Epithelial cell of esophagus (primary cell): ENCODE data around the gene EFCAB9.

Source experiments
- DNase-seq: peaks from one replicate; pipeline ENCODE4 v3.0.0; 2010; ENCODE audit warnings: low read depth
- H3K4me3 ChIP-seq: 2 replicates; pipeline ENCODE4 v1.5.1; 2011; ENCODE audit warnings: mild to moderate bottlenecking, low read length, control low read depth
- TF ChIP-seq, protein P1 (sequence below): IDR thresholded peaks from 2 replicates; pipeline ENCODE4 v1.5.1; 2011; ENCODE audit warnings: low read depth, mild to moderate bottlenecking, low read length, control low read depth, inconsistent platforms; ENCODE audit not compliant: insufficient read depth; ENCODE audit errors: missing control alignments

The EFCAB9 gene

DNA sequence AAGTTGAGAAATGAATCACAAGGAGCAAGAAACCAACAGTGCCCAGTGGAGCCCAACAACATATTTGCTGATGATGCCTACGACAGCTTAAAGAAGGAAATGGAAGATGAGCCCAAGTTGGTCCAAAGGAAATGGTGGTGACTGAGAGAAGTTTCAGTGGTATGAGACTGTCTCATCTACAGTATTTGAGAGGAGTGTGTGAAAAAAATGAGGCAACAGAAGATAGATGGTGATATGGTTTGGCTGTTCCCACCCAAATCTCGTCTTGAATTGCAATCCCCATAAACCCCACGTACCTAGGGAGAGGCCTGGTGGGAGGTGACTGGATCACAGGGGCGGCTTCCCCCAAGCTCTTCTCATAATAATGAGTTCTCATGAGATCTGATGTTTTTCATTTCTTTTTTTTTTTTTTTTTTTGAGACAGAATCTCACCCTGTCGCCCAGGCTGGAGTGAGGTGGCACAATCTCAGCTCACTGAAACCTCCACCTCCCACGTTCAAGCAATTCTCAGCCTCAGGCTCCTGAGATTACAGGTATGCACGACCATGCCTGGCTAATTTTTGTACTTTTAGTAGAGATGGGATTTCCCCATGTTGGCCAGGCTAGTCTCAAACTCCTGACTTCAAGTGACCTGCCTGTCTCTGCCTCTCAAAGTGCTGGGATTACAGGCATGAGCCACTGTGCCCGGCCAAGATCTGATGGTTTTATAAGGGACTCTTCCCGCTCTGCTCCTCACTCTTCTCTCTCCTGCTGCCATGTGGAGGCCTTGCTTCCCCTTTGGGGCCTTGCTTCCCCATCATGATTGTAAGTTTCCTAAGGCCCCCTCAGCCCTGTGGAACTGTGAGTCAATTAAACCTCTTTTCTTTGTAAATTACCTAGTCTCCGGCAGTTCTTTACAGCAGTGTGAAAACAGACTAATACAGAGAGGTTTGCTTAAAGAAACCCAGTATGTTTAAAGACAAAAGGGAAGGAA lies 30.2 kb downstream of the EFCAB9 start:
- no peak for DNase-seq
- TF ChIP-seq, protein P1, sequence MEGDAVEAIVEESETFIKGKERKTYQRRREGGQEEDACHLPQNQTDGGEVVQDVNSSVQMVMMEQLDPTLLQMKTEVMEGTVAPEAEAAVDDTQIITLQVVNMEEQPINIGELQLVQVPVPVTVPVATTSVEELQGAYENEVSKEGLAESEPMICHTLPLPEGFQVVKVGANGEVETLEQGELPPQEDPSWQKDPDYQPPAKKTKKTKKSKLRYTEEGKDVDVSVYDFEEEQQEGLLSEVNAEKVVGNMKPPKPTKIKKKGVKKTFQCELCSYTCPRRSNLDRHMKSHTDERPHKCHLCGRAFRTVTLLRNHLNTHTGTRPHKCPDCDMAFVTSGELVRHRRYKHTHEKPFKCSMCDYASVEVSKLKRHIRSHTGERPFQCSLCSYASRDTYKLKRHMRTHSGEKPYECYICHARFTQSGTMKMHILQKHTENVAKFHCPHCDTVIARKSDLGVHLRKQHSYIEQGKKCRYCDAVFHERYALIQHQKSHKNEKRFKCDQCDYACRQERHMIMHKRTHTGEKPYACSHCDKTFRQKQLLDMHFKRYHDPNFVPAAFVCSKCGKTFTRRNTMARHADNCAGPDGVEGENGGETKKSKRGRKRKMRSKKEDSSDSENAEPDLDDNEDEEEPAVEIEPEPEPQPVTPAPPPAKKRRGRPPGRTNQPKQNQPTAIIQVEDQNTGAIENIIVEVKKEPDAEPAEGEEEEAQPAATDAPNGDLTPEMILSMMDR, result no peak
- no peak overlapping the region for H3K4me3 ChIP-seq

GRCh38 chr5:172224996-172225395 lies 31.0 kb downstream of the EFCAB9 start:
- H3K4me3 ChIP-seq, result no peak overlapping the region
- no peak for DNase-seq

GRCh38 chr5:172229904-172230303 lies 35.9 kb downstream of the EFCAB9 start:
- TF ChIP-seq, protein P1, result no peak
- H3K4me3 ChIP-seq, result no peak overlapping the region
- no peak for DNase-seq

More at GRCh38 chr5:172224996-172225395, 31.0 kb downstream of the EFCAB9 start:
- TF ChIP-seq, protein P1, result no peak

- DNase-seq, result no peak
- TF ChIP-seq, protein P1, result no peak
- no peak overlapping the region for H3K4me3 ChIP-seq
Observed at GRCh38 chr5:172234031-172234430, 40.1 kb downstream of the EFCAB9 start.

DNA sequence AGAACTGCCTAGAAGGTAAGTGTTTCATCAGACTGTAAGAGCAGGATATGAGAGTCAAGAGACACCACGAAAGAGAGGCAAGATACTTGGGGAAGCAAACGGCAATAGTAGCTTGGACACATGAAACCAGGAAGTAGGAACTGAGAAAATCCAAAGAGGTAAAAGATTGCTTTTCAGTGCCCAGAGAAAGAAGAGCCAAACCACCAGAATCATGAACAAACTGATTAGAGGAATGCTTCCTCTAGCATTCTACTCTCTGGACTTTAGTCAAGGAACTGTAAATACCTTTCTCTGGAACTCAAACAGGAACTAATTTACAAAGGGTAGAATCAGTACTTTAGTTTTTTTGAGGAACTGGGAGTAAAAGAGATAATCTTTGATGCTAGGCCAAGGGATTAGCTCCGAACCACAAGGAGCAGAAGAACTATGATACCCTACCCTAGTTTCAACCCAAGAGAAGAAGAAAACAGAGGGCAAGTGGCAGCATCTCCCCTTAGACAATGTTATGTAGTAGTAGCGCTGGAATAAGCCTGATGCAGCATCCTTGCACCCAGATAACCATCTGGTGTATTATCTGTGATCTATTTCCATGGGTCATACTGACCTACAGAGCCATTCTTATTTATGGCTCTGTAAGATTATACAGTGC lies 41.3 kb downstream of the EFCAB9 start:
- DNase-seq, result no peak
- no peak overlapping the region for H3K4me3 ChIP-seq
- TF ChIP-seq, protein P1, result no peak

- no peak overlapping the region for H3K4me3 ChIP-seq
- no peak for DNase-seq
- TF ChIP-seq, protein P1, result no peak
Observed at GRCh38 chr5:172235827-172236736, 42.1 kb downstream of the EFCAB9 start.
